Glomerular endothelial cell (primary cell): Measurements from ENCODE around the gene TRIML1. TPM values are rescaled to one million over a fixed set of nuclear protein-coding genes. Genes with fewer than 3 reads are reported as not detected.

Experiments
- DNase-seq: peaks from one replicate; pipeline ENCODE4 v3.0.0-alpha.2; 2011; ENCODE audit warnings: low read depth, low spot score; ENCODE audit errors: extremely low read depth
- total RNA-seq: library from RNA; depleted of rRNA; stranded (reverse); fragments of >200 nt; gene quantifications from 2 replicates; pipeline ENCODE4 v1.2.3, GENCODE V29; 2015

The TRIML1 gene, protein sequence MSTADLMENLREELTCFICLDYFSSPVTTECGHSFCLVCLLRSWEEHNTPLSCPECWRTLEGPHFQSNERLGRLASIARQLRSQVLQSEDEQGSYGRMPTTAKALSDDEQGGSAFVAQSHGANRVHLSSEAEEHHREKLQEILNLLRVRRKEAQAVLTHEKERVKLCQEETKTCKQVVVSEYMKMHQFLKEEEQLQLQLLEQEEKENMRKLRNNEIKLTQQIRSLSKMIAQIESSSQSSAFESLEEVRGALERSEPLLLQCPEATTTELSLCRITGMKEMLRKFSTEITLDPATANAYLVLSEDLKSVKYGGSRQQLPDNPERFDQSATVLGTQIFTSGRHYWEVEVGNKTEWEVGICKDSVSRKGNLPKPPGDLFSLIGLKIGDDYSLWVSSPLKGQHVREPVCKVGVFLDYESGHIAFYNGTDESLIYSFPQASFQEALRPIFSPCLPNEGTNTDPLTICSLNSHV
- total RNA-seq: 0.48 and 0.70 TPM in 2 replicates

DNA sequence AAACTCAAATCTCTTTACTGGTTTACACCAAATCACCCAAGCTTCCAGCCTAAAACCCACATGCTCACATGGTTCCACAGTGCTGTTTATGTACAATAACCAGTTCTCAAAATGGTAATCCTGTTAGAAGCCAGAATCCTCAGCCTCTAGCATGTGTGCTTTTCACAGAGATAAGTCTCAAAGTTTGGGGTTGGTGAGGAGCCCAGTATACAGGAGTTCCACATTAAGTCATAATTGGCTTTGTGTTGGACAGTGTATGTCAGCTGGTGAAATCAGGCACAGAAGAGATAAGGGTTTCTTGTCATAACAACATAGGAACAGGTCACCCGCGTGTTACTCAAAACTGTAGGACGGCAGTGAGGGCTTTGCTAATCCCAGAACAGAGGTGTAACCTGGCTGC lies at the start of gene TRIML1:
TSS of gene TRIML1 (plus strand) at position 301 of the 400 bp plus-strand sequence. CDS start 118 bp downstream, outside the sequence.
- DNase-seq: no peak

DNA sequence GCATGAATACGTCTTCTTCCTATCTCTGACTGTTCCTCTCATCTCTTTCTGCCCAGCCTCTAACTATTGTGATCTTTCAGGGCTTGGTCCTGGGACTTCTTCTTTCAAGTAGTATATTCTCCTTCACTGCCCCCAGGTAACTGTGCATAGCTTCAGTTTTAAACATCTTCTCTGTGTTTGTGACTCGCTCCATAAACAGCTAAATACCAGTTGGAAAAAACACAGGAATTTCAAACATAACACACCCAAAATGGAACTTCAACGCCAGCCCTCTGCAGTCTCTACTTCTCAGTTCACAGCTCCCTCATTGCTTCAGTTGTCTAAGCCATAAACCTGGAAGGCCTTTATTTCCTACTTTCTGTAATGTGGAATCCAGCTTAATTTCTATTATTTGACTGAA lies 46.4 kb upstream of the TRIML1 start:
- DNase-seq: no peak

DNA sequence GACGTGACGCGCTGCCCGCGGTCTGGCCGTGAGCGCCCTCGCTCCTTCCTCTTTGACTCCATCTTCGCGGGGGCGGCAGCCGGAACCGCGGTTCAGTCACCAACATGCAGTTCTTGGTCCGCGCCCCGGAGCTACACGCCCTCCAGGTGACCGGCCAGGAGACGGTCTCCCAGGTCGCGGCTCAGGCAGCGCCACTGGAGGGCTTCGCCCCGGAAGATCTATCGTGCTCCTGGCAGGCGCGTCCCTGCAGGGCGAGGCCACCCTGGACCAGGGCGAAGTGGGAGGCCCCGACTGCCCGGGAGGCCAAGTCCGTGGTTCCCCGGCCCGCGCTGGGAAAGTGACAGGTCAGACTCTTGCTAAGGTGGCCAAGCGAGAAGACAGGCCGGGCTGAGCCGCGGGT lies 32.8 kb upstream of the TRIML1 start:
- DNase-seq: no peak

DNA sequence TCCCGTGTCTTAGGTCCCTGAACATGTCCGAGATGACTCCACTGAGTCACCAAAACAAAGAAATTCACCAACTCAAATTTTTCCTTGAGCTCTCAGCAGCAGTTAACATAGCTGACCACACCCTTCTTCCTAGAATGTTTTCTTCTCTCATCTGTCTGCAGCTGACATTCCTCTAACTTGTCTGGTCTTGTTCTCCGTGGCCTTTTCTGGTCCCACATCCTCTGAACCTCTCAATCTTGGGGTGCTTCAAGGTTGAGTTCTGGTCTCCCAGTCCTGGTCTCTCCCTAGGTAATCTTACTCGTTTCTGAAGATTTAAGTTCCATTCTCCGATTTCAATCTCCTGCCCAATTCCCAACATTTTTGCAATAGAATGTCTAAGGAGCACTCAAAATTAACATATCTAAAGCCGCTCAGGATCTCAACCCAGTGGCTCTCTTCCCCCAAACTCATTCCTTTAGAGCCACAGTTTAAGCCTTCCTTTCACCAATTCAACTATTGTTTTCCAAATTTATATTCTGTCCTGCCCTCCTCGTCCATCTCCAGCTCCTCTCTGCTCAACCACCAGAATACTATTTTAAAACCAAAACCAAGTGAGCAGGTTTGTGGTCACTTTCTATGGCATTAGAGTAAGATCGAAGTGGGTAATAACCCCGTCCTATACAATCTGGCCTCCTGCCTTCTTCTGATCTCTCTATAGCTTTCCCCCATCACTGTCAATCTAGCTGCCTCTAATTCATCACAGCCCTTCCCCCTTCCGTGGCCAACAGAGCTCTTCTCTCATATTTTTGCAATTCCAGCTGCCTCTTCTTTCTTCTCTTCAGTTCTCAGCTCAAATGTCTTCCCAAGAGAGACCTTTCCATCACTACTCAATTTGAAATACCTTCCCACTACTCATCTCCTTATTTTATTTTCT lies 31.1 kb upstream of the TRIML1 start:
- DNase-seq: no peak

DNA sequence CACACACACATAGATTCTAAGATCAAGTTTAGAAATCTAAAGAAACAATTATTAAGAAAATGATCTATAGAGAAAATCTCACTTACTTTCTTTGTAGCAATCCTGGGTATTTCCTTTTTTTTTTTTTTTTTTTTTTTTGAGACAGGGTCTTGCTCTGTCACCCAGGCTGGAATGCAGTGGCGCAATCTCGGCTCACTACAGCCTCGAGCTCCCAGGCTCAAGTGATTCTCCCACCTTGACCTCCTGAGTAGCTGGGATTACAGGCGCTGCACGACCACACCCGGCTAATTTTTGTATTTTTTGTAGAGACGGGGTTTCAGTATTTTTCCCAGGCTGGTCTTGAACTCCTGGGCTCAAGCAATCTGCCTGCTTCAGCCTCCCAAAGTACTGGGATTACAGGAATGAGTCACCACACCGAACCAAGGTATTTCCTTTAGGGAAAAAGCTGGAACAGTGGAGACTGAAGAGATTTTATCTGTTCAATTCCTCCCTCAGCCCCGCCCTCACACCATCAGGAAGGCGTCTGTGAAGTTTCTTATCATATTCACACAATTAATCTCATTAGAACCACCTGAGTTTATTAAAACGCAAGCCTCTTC lies 30.0 kb upstream of the TRIML1 start, which contains the start of gene TRIML2:
TSS of gene TRIML2 (minus strand) at position 447 of the 599 bp plus-strand sequence. CDS start 4,235 bp downstream, outside the sequence.
- DNase-seq: no peak

DNA sequence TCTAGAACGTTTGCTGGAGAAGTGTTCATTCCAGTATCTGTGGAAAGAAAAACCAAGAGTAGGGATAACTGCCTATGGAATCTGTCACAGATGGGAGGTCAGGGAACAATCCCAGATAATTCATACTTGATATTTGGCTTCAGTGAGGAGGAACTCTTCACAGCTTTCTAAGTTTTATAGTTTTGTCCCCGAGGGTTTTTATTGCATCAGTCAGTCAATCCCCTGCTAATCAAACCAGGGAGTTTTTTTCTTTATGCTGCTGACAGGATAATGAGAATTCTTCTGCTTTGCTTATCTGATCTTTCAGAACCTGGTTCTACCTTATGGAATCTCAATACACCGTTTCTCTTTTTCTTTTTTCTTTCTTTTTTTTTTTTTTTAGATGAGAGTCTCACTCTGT lies 29.2 kb upstream of the TRIML1 start:
- DNase-seq: no peak

DNA sequence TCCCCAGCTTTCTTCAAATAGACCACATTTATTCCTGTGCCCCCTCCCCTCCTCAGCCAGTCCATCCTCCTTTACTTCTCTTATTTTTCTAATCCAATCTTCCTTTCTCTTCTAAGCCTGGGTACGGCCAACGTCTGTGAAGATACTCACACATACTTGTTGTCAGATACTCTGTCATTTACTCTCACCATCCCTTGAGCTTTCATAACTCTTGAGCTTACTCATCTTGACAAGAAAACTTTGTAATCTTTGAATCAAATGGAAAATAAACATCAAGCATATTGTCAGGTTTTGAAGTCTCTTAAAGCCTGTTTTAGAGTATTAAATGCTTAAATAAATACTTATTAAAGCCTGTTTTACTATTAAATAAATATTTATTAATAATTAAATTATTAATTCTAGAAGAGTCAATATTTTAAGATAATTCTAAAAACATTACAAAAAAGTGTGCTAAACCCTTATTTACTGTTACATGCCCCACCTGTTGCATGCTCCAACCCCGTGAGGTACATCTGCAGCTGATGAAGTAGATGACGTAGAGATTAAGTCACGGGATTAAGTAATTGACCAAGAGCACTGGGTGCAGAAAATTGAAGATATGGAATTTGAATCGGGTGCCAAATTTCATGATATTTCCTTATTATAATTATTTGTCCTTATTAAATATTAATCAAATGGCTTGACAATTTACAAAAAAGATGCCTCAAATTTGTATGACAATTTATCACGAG lies 28.3 kb upstream of the TRIML1 start:
- DNase-seq: no peak

DNA sequence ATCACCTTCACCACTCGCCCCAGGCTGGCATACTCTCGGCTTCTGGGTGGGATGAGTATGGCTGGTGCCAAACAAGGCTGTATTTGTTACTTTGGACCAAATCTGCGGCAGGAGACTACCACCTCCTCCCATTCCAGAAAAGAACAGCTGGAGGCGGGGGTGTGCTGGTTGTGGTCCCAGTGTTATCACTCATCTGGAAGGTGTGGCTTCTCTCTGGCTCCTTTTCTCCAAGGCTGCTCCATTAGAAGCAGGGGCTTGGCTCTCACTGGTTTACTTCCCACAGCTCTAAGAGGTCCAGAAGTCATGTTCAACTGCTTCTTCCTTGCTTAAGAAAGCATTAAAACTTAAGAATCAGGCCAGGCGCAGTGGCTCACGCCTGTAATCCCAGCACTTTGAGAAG lies 27.3 kb upstream of the TRIML1 start:
- DNase-seq: no peak

DNA sequence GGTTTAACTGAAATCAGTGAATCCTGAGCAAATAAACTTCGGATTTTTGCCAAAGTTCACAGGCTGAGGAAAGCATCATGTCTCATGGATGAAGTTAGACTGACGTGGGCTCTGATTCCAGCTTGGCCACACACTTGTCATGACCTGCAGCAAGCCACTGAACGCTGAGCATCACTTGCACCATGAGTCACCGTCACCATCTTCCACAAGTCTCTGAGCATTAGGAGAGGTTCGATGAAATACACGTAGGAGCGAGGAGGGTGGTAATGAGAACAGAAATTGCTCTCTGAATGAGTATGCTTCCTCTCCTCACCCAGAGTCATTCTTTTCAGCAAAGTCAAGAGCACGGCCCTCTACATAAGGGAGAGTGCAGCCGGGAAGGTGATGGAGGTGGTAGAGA lies 26.1 kb upstream of the TRIML1 start:
- no peak for DNase-seq

DNA sequence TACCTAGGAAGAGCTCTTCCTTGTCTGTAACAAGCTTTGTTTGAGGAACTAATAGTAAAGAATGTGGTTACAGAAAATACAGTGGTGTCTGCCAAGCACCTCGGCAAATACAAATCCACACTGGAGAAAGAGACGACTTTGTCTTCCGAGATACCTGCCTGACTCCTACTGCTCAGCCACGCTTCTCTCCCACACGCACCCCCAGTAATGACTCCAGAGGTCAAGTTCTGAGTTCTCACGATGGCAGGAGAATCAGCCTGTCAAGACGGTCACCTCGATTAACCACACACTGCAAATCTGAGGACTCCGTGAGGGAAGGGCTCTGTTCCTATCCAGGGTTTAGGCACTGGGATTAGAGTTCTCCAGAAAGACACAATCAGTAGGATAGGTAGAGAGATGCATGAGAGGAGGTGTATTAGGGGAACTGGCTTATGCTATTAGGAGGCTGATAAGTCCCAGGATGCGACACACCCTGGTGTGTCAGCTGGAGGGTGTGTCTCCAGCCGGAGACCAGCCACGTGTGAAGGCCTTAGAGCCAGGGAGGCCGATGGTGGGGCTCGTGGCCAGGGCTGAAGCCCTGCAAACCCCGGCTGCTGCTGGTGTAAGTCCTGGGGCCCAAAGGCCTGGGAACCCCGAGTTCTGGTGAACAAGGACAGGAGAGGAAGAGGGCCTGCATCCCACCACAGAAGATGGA lies 21.5 kb upstream of the TRIML1 start:
- no peak for DNase-seq

DNA sequence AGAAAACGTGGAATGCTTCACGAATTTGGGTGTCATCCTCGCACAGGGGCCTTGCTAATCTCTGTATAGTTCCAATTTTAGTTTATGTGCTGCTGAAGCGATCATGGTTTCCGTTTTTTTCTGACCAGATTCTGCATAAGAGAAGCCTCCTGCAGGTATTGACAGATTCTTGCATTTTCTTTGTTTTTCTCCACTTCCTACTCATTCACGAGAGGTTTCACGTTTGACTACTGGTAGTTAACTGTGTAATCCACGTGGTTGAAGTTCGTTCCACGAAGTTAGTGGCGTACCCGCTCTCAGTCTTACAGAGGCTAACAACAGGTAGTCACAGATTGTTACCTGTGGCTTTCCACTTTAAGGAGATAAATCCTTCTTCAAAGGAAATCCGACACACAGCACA lies 17.7 kb upstream of the TRIML1 start:
- no peak for DNase-seq

DNA sequence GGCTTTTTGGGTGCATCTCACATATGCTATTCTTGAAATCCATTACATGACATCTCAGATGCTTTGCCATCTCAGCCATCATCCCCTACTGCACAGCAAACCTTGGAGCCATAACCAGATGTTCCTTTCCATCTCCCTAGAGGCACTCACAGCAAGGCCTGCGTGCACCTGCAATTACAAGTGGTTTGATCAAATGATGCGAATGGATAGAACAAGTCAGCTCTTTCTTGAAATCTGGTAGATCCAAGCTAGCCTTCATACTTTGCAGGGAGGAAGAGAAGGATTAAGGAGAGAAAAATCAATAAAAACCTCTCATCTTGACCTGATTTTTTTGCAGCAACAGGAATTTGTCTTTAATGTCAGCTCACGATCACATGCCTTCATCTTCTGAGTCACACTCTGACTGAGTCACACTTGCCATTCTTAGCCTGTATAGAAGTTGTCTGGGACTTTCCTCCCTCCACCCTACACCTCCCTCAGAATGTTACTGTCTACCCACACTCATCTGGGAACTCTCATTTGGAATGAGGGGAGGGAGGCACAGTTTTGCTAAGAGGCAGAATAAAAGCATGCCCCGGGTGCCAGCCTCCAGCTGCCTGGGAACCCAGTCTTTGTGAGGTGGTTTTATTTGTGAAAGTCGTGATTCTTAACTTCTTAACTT lies 11.9 kb upstream of the TRIML1 start:
- no peak for DNase-seq

DNA sequence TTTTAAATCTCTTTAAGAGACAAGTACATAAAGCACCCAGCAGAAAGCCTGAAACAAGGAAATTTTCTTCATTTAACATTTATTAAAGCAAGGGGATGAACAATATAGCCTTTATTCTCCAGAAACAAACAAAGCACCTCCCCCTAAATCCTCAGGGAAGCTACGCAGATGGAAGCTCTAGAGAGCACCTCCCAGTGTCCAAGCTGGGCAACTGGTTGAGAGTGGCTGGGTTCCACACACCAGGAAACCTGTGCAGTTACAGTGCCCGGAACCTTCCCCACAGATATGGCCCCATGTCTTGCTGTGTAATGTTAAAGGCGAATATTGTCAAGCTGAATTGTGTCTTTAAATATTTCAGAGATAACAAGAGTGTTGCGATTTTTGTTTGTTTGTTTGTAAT lies 8.9 kb upstream of the TRIML1 start:
- no peak for DNase-seq

DNA sequence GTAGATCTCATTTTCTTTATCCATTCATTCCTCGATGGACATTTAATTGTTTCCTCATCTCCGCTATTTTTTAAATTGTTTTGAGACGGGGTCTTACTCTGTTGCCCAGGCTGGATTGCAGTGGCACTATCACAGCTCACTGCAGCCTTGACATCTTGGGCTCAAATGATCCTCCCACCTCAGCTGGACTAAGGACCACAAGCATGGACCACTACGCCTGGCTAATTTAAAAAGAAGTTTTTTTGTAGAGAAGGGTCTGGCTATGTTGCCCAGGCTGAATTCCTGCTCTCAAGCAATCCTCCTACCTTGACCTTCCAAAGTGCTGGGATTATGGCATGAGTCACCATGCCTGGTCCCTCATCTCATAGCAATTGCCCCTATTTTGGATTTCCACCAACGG lies 7.0 kb upstream of the TRIML1 start:
- no peak for DNase-seq

DNA sequence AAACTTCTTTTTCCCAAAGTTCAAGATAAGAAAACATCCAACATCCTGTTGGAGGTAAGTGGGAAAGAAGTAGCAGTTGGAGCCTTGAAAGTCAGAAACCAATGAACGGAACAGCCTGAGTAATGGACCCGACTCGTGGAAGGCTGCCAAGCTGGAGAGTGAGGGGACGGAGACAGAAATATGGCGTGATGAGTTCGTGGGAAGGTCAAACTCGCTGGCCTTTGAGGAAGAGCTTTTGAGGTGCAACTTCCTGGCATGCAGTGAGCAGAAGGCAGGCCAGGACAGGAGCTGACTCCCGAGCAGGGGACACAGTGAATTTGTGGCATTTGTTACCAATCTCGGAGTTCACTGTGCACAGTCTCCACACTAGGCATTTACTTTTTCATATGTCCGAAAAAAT lies 1.0 kb upstream of the TRIML1 start:
- DNase-seq: no peak

DNA sequence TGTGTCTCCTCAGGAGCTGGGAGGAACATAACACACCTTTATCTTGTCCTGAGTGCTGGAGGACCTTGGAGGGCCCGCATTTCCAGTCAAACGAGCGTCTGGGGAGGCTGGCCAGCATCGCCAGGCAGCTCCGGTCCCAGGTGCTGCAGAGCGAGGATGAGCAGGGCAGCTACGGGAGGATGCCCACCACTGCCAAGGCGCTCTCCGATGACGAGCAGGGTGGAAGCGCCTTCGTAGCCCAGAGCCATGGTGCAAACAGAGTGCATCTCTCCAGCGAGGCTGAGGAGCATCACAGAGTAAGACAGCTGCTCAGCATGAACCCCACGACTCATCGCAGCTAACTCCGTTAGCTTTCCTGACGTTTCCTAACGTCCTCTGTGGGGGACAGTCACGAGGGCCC lies 430 bp downstream of the TRIML1 start:
- DNase-seq: no peak

DNA sequence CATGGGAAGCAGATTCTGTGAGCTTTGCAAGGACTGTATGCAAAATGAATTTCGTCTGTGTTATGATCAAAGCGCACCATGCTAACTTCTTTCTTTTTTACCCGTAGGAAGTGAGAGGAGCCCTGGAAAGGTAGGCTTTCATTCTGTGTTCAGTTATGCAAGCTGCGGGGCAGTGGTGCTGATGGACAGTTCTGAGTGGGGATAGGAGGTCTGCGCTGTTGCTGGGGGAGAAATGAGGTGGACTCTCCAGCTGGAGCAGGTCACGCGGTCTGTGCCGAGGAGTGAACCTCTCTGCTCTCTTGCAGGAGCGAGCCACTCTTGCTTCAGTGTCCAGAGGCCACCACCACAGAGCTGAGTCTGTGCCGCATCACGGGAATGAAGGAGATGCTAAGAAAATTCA lies 4.5 kb downstream of the TRIML1 start:
- no peak for DNase-seq

DNA sequence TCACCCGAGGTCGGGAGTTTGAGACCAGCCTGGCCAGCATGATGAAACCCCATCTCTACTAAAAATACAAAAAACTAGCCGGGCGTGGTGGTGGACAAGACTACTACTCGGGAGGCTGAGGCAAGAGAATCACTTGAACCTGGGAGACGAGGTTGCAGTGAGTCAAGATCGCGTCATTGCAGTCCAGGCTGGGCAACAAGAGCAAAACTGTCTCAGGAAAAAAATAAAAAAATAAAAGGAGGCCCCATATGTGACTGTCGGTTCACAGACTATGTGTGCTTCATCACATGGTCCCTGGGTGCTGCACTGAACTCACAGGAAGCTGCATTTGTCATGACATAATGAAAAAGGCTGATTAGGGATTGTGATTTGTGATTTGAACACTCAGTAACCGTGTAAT lies 6.4 kb downstream of the TRIML1 start:
- DNase-seq: no peak

DNA sequence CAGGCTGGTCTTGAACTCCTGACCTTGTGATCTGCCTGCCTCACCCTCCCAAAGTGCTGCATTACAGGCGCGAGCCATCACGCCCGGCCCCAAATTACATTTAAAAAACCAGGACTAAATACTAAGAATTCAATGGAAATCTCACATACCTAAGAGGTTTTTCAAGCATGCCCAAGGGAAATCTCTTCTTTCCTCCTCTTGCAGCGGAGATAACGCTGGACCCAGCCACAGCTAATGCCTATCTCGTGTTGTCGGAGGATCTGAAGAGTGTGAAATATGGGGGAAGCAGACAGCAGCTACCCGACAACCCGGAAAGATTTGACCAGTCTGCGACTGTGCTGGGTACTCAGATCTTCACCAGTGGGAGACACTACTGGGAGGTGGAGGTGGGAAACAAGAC lies 7.4 kb downstream of the TRIML1 start:
- no peak for DNase-seq
